Ovary (tissue), 9 donors: ENCODE results near the gene FILIP1L. TPM values are rescaled to one million over a fixed set of nuclear protein-coding genes. Genes with fewer than 3 reads are reported as not detected.

Experiments used
- DNase-seq, 5 donors: peaks; one replicate each; pipeline ENCODE4 v3.0.0-alpha.2; 2019 to 2020
- H3K27ac ChIP-seq, 2 donors: fragments of 200-600 bp; one replicate each; pipeline versions ENCODE4 v1.5.1 to v1.8.0; 2019 to 2022
- H3K27me3 ChIP-seq: fragments of 200-600 bp; one replicate; pipeline ENCODE4 v1.8.0; 2022
- H3K36me3 ChIP-seq: fragments of 200-600 bp; sonication (generic); one replicate; pipeline ENCODE4 v1.5.1; 2019
- H3K4me1 ChIP-seq: one replicate; pipeline ENCODE4 v1.8.1; 2013; ENCODE audit warnings: mild to moderate bottlenecking, moderate library complexity; ENCODE audit not compliant: insufficient read depth
- H3K4me3 ChIP-seq: fragments of 200-600 bp; sonication (generic); one replicate; pipeline ENCODE4 v1.5.1; 2017
- H3K9me3 ChIP-seq, 2 donors: fragments of 200-600 bp in 1 of 2; sonication (generic) in 1 of 2; one replicate each; pipeline versions ENCODE4 v1.5.1 to v1.8.1; 2013 to 2019; ENCODE audit warnings: mild to moderate bottlenecking in 1 of 2, moderate library complexity in 1 of 2
- EP300 ChIP-seq: sonication (generic); formaldehyde crosslinking; IDR thresholded peaks from one replicate; pipeline ENCODE4 v1.6.1; 2017; ENCODE audit warnings: antibody characterized with exemption
- POLR2A ChIP-seq: fragments of 450-650 bp; IDR thresholded peaks from one replicate; pipeline ENCODE4 v1.6.1; 2017; ENCODE audit warnings: antibody characterized with exemption, mild to moderate bottlenecking, moderate library complexity
- WGBS, 3 donors: extraction: QIAGEN DNeasy Blood & Tissue Kit in 1 of 3; methylation state at CpG; one replicate each; pipeline versions ENCODE4 v1.1.5 to v1.1.7; 2013 to 2017; 5-methylcytosine and 5-hydroxymethylcytosine counted together
- intact Hi-C, 4 donors: fragments of 100-400 bp; cut with DNase I; formaldehyde crosslinking; loops; one replicate each; pipeline versions ENCODE4 v1.11.0 to v1.15.1; 2022 to 2023
- polyA plus RNA-seq, 2 donors: library from polyadenylated mRNA; stranded (reverse); fragments of 200-250 nt in 1 of 2; fragments of 350-450 nt in 1 of 2; fragmentation: Illumina TruSeq in 1 of 2; extraction: RNeasy Lipid Tissue Mini Kit (QIAGEN cat#74804) in 1 of 2; gene quantifications; one replicate each; pipeline ENCODE4 v1.2.3, GENCODE V29; 2013 to 2014
- total RNA-seq, 7 donors: library from RNA; depleted of rRNA in 2 of 7; stranded (reverse); fragments of >200 nt in 2 of 7; fragmentation: NEBNext Ultra II Directional in 3 of 7; extraction: Animal tissue kit (Norgen Biotek cat#: 25700) in 3 of 7; gene quantifications; one replicate each; pipeline versions ENCODE4 v1.1.0 to v1.2.4, GENCODE V29; 2016 to 2023
- TF ChIP-seq, protein P1 (sequence below), 3 donors: fragments of 450-650 bp in 2 of 3; fragments of 200-600 bp in 1 of 3; IDR thresholded peaks; one replicate each; pipeline versions ENCODE4 v1.5.1 to v1.8.0; 2016 to 2022; ENCODE audit warnings: antibody characterized with exemption in 3 of 3, mild to moderate bottlenecking in 1 of 3
- donor health status: DM: no; HTN: no; CAD: no; lungs with moderate emphysema.
- donor health status: DM: no; HTN: no; CAD: no.
- donor health status: Bipolar disorder and iron deficiency.
- donor health status: DM: yes; HTN: yes; CAD: no.
- donor health status: DM: no; HTN: no; CAD: no.
- donor health status: DM: yes; HTN: yes; CAD: no.

FILIP1L gene
- total and polyA plus RNA-seq, 9 donors: 23.7 to 174 (median 110) TPM

DNA sequence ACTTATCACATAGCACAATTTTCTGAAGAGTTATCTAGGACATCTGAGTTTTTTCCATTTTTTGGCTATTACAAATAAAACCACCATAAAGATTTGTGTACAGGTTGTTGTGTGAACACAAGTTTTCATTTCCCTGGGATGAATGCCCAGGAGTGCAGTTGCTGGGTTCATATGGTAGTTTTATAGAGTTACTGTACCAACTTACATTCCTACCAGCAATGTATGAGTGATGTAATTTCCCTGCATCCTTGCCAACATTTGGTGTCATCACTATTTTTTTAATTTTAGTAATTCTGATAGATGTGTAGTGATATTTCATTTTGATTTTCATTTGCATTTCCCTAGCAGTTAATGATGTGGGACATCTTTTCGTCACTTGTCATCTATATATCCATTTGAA lies 20.5 kb downstream of the FILIP1L start:
- Histone ChIP-seq H3K4me1 (peaks cover 12% of the 10 kb centered on the region), H3K36me3 (no peaks in the 10 kb centered on the region), H3K9me3 (no peaks in the 10 kb centered on the region), H3K27ac (no peak overlapping the region), H3K27me3 (no peaks in the 10 kb centered on the region), H3K4me3 (no peak overlapping the region)
- 96 to 98% (median 97%) methylated on average over 1 of the region's 1 CpG for WGBS, 3 donors
- TF ChIP-seq POLR2A (no peak), EP300 (no peak)
- TF ChIP-seq, protein P1, sequence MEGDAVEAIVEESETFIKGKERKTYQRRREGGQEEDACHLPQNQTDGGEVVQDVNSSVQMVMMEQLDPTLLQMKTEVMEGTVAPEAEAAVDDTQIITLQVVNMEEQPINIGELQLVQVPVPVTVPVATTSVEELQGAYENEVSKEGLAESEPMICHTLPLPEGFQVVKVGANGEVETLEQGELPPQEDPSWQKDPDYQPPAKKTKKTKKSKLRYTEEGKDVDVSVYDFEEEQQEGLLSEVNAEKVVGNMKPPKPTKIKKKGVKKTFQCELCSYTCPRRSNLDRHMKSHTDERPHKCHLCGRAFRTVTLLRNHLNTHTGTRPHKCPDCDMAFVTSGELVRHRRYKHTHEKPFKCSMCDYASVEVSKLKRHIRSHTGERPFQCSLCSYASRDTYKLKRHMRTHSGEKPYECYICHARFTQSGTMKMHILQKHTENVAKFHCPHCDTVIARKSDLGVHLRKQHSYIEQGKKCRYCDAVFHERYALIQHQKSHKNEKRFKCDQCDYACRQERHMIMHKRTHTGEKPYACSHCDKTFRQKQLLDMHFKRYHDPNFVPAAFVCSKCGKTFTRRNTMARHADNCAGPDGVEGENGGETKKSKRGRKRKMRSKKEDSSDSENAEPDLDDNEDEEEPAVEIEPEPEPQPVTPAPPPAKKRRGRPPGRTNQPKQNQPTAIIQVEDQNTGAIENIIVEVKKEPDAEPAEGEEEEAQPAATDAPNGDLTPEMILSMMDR (IDR thresholded peaks at IDR 0.05): no peak
- no peak for DNase-seq
- intact Hi-C loops: no loop called here

DNA sequence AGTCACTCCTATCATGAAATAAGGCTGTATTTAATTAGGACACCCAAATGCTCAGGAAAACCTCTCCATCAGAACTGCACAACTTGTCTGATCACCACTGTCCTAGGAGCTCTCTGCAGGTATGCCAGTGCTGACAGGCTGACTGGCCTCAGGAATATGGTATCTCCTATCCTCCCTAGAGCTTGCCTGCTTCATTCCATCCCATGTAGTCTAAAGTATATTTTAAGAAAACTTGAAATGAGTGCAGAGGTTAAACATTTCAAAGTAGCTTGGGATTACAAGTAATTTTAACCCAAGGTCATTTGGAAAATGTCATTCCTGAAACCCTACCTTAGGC lies 23.7 kb downstream of the FILIP1L start:
- H3K4me1 ChIP-seq: peaks cover 5% of the 10 kb centered on the region
- intact Hi-C loops: no loop called here
- no peak for TF ChIP-seq EP300
- TF ChIP-seq POLR2A: no peak
- TF ChIP-seq, protein P1 (IDR thresholded peaks at IDR 0.05): no peak
- H3K9me3 ChIP-seq: no peaks in the 10 kb centered on the region
- DNase-seq: no peak
- H3K27me3 ChIP-seq: no peaks in the 10 kb centered on the region
- H3K27ac ChIP-seq: no peak overlapping the region
- H3K36me3 ChIP-seq: no peaks in the 10 kb centered on the region
- no peak overlapping the region for H3K4me3 ChIP-seq

DNA sequence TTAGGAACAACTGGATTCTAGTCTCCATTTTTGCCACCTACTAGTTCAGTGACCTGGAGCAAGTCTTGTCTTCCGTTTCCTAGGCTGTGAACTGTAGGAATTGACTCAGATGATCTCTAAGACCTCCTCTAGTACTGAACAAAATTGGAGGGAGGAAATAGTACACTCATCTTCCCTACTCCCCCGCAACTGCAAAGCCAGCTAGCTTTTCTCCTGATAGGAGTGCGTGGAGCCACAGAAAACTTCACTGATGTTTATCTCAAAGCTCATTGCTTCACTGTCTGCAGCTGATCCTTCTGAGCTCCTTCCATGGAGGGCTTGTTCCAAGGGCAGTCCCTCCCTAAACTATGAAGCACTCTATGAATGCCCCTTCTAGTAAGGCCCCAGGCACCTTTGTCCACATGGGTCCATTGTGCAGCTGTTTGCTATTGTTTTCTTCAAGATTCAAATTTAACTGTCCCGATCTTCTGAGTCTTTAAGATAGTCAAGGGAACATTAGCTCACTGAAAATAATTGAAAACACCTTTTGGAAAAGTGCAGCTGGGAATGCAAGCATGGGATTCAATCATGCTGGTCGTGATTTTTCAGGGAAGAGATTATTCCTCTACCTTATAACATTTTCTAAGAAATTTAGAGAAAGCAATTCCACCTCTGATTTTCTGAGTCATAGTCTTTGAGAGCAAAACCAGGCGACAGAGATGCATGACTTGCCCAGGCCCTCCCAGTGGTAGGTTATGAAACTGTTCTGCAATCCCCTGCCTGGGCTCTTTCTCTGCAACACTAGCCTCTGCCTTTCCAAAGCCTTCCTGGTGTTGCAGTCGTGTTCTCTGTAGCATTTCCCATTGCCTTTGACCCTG lies 24.3 kb downstream of the FILIP1L start:
- no peak overlapping the region for H3K27ac ChIP-seq

DNA sequence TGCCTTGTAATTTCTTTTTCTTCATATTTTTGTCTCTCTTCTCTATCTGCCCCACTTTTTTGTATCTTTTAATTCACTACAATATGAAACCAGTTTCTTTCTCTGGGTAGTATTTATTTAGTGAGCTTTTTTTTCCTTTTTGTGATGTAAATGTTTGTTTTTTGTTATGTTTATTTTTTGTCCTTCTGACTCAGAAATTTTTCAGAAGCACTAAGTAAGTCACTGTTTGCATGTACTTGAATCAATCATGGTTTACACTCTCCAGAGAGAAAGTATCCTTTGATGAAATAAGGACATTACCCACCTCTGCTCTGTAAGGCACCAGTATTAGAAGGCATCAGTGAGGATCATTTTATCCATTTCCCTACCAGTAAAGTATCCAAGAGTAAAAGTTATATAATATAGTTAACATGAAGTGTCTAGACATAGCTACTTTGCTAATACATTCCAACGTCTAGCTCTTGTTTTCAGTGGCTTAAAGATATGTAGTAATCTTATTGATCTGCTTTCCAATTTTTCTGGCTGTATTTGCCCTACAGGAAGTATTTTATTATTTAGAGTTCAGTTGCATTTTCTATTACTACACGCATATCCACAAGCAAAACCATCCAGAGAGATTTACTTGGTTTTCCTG lies 25.4 kb downstream of the FILIP1L start:
- H3K36me3 ChIP-seq: no peaks in the 10 kb centered on the region
- WGBS, 3 donors: 84 to 88% (median 86%) methylated on average over 2 of the region's 2 CpGs
- H3K27me3 ChIP-seq: no peaks in the 10 kb centered on the region
- no peak overlapping the region for H3K4me3 ChIP-seq
- peaks cover 5% of the 10 kb centered on the region for H3K4me1 ChIP-seq
- intact Hi-C loops: no loop called here
- H3K9me3 ChIP-seq: no peaks in the 10 kb centered on the region
- DNase-seq: no peak
- TF ChIP-seq, protein P1 (IDR thresholded peaks at IDR 0.05): no peak
- TF ChIP-seq POLR2A: no peak
- TF ChIP-seq EP300: no peak
- no peak overlapping the region for H3K27ac ChIP-seq

More for the DNA sequence above, 24.3 kb downstream of the FILIP1L start:
- intact Hi-C loops: no loop called here
- H3K9me3 ChIP-seq: no peaks in the 10 kb centered on the region
- H3K36me3 ChIP-seq: no peaks in the 10 kb centered on the region
- H3K4me1 ChIP-seq: peaks cover 5% of the 10 kb centered on the region
- no peaks in the 10 kb centered on the region for H3K27me3 ChIP-seq
- no peak for DNase-seq
- H3K4me3 ChIP-seq: no peak overlapping the region
- 70 to 78% (median 77%) methylated on average over 7 of the region's 7 CpGs for whole genome bisulfite sequencing, 3 donors
- TF ChIP-seq, protein P1 (IDR thresholded peaks at IDR 0.05): no peak
- TF ChIP-seq EP300 (no peak), POLR2A (no peak)
